Esophagus muscularis mucosa (tissue), 4 donors: ENCODE data around the gene STX11.

Experiments
- CTCF ChIP-seq, 3 experiments: fragments of 200-600 bp in 2 of 3; fragments of 450-650 bp in 1 of 3; sonication (generic) in 2 of 3; IDR thresholded peaks; one replicate each; pipeline ENCODE4 v1.5.1; 2017 to 2019; ENCODE audit warnings: antibody characterized with exemption in 3 of 3, mild to moderate bottlenecking in 2 of 3, moderate library complexity in 1 of 3
- EP300 ChIP-seq: sonication (generic); formaldehyde crosslinking; IDR thresholded peaks from one replicate; pipeline ENCODE4 v1.6.1; 2017; ENCODE audit warnings: antibody characterized with exemption
- POLR2A ChIP-seq: fragments of 450-650 bp; IDR thresholded peaks from one replicate; pipeline ENCODE4 v1.6.1; 2017; ENCODE audit warnings: antibody characterized with exemption, moderate library complexity, mild to moderate bottlenecking, low read depth
- POLR2AphosphoS5 ChIP-seq, 2 donors: sonication (generic); formaldehyde crosslinking; IDR thresholded peaks; one replicate each; pipeline ENCODE4 v1.6.1; 2017; ENCODE audit warnings: antibody characterized with exemption in 2 of 2

- TF ChIP-seq CTCF (IDR thresholded peaks at IDR 0.05) (no peak), POLR2A (no peak), POLR2AphosphoS5 (IDR thresholded peaks at IDR 0.05) (peak; percentile 61 to 71), EP300 (no peak)
Measured at GRCh38 chr6:144190593-144190992, 40.3 kb downstream of the STX11 start.
